GF-D8 (cell line): ENCODE data around the gene KCND3.

Source experiments
- DNase-seq: peaks from one replicate; lab custom pipeline; 2025; lab: John Stamatoyannopoulos, UW

Gene KCND3

DNA sequence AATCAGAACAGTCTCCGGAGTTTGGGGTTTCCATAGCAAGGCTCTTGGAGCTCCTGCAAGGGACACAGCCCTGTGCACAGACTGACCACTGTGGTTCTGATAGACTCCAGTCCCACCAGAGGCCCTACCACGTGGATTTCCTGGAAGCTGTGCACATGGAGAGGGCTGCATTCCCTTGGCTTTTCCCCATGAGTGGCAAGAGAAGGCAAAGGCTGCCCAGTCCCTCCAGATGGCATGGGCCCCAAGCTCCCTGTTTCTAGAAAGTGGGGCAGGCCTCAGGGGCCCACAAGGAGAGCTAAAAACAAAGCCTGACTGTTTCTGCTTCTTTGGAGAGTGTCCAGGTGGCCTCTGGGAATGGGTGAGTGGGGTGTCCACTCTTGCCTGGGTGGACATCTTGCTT is 146.3 kb downstream of the KCND3 start:
- no peak for DNase-seq

DNA sequence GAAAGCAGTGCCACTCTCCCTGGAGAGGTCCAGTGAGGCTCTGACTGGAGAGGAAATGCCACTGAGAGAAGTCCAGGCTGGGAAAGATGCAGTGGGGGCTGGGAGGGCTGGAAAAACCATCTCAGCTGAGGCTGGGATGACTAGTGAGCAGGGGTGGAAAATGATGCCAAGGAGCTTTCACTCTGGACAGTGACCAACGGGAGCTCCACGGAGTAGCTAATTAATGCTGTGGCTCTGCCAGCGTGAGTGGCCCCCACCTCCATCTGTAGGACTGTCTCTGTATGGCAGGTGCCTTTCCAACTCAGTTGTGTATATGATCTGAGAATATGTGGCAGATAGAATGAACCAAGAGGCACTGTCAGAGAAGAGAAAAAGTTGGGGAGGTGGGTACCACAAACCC is 147.1 kb downstream of the KCND3 start:
- DNase-seq, result no peak

DNA sequence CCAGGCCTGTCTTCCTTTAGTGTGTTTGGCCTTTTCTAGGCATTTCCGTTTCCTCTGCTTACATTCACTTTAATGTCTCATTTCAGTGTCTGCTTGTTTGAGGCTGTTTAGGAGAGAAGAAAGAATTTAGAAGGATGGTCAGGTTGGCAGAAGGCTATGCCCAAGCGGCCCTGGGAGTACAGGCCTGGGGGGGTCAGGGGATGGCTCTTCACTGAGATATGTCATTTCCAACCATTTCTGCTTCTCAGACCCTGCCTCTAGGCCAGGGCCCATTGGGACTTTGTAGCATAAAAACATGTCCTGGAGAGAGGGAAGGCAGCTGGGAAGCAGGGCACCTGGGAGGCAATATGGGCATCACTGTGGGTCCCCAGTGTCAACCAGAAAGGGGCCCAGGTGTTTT is 147.7 kb downstream of the KCND3 start:
- DNase-seq, result no peak

DNA sequence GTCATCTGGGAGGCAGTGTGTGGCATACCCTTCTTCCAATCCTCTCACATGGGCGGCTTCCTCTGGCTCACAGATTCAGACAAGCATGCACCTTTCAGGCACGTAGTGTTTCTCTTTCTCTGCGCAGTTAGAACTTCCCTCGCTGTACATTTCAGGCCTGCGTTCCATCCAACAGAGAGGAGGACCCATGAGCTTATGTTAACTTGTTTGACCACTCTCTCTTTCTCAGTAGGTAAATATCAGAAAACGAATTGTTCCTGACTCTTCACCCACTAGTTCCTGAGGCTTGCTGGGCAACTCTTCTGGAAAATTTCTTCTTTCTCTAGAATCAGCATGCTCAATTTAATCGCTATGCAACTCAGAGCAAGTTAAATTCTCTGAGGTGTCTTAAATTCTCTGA is 148.3 kb downstream of the KCND3 start:
- no peak for DNase-seq

DNA sequence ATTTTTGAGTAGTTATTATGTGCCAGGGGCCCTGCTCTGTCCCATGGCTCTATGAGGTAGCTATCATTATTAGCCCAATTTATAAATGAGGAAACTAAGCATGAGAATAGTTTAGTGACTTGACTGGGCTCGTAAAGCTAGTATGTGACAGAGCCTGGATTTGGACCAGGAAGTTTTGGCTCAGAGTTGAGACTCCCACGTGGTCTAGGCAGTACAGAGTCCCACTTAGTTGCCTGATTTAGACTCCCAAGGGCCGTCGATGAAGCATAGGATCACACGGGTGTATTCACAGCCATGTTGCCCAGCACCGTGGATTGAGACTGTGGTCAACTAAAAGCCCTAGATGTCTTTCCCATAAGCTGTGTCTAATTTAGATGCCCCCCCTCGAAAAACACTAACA is 152.1 kb downstream of the KCND3 start:
- no peak for DNase-seq

DNA sequence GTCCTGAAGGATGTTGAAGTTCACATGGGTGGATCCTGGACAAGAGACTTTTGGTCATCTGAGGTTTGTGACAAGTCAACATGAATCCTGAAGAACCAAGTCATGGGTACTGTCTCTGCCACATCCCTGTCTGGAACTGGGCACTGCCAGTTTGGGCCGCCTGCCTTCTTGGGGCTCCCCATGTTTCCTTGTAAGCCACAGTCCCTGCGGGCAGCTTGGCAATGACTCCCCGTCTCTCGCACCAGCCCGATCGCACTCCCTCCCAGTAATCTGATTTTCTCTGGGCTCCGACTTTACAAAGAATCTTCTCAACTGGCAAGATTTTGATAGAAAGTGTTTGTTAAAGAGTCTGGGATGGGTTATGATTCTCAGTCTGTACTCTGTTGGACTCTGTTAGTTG is 153.4 kb downstream of the KCND3 start:
- no peak for DNase-seq

DNA sequence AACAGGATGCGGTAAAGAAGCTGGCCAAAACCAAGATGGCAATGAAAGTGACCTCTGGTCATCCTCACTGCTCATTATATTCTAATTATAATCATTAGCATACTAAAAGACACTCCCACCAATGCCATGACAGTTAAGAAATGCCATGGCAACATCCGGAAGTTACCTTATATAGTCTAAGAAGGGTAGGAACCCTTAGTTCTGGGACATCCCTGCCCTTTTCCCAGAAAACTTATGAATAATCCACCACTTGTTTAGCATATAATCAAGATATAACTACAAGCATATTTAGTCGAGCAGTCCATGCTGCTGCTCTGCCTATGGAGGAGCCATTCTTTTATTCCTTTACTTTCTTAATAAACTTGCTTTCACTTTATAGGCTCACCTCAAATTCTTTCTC is 154.0 kb downstream of the KCND3 start:
- no peak for DNase-seq

DNA sequence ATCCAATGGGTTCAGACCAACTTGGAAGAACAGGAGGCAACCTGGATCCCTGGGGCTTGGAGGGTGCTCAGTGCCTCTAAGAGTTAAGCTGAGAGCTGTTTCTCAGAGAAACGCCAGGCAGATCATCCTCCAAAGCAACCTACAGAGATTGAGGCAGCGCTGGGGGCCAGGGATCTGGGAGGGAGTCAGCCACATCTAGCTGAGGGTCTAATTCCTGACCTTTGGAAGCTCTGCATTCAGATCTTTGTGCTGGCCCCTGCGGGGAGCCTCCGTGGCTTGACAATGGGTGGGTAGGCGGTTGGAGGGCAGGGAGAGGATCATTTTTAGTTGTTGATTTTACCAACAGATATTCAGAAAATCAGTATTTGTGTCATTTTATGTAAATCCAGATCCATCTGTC is 154.5 kb downstream of the KCND3 start:
- no peak for DNase-seq

DNA sequence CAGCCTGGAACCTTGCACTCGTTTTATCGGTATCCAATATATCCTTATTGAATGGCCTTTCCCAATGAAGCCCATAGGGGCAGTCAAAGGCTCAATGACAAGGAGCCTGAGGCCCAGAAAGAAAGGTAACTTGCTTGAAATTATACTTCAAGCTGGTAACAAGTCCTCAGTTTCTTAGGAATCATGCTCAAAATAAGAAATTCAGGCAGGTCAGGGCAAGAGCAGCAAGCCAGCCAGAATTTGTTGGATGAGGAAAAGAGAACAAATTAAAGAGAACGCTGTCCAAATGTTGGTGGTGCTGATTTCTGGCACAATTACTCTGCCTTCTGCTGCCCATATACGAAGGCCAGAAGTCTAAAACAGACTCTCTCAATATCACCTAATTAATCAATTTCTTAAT is 156.1 kb downstream of the KCND3 start:
- DNase-seq, result no peak

DNA sequence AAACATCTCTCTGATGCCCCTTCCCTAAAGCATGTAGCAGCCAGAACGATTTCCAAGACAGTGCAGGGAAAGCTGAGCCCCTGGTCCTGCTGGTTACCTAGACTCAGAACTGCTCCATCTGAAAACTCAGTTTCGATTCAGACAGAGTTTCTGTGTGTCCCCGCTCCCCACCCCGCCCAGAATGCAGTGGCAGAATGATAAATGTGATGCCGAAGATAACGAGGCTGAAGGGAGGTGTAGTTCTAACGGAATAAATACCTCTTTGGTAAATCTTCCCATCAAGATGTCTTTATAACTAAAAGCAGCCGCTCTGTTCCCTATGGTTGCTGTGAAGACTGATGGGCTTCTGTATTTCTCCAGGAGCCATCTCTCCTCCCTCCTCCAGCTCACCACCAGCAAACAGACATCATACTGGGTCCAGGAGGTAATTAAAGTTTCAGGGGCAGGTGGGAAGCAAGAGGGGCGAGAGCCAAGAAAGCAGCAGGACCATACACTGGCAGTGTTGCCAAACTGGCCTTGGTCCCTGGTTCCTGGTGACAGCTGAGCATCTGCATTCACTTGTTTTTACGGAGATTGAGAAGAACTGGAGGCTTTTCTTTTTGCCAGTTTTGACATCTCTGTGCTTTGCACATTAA is 156.8 kb downstream of the KCND3 start:
- DNase-seq, result no peak

DNA sequence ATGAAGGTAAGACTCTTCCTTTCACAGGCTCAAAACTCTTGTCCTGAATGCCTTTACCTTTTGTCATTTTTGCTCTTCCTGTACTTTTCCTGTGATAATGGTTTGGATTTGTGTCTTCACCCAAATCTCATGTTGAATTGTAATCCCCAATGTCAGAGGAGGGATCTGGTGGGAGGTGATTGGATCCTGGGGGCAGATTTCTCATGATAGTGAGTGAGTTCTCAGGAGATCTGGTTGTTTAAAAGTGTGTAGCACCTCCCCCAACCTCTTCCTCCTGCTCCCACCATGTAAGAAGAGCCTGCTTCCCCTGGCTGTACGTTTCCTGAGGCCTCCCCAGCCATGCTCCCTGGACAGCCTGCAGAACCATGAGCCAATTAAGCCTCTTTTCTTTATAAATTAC is 158.3 kb downstream of the KCND3 start:
- no peak for DNase-seq

DNA sequence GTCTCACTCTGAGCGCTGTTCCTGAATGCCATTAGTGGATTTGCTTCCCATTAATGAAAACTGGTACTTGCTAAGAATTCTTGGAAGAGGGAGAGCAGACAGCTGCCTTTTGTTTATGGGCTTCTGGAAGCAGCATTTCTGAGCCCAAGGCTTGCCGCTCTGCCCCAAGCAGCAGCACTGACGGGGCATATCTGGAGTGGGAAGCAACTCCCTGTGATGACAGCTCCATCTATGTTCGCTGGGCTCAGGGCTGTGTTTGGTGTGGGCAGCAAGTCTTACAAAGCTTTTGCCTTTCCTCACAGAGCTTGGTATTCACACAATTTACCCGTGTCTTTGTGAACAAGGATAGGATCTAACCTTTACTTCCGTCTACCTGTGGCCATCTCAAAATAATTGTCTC is 161.5 kb downstream of the KCND3 start:
- DNase-seq, result no peak

DNA sequence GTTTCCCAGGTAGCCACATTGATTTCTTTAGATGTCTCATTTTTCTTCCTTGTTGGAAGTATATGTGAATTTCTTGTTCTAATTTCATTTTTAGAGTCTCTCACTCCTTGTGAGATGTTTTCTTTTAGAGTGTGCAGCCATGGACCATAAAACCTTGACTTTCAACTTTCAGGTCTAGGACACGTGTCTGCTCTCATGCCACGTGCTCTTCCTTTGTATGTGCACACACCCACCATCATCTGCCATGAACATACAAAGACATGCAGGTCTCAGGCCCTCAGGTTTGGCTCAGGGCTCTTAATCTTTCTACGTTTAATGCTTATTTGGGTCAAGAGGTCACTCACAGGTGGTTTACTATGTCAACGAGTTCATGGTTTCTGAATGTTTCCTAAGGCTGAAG is 163.2 kb downstream of the KCND3 start:
- no peak for DNase-seq

DNA sequence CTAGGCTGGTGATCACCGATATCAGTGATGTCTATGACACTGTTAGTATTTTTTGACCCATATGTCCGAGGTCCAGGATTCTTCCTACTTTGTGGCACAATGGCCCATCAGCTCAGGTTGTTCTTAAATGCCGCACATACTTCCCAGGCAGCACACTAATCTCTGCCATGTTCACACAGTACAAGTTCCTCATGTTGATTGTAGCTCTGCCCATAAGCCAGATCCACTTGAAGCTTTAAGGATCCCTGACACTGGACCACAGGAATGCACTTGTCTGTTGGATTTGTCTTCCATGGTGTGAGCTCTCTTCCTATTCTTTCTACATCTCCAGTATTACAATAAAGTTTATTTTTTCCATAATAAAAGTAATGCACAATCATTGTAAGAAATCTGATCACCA is 164.3 kb downstream of the KCND3 start:
- no peak for DNase-seq

DNA sequence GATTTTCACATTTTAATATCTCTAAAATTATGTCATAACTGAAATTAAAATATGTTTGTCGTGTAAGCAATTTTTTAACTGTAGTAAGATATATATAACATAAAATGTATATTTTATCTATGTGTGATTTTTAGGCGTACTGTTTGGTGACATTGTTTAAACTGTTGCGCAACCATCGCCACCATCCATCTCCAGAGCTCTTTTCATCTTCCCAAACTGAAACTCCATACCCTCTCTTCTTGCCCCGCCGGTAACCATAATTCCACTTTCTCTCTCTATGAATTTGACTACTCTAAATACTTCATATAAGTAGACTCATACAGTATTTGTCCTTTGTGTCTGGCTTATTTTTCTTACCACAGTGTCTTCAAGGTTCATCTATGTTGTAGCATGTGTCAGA is 167.3 kb downstream of the KCND3 start:
- DNase-seq, result no peak

DNA sequence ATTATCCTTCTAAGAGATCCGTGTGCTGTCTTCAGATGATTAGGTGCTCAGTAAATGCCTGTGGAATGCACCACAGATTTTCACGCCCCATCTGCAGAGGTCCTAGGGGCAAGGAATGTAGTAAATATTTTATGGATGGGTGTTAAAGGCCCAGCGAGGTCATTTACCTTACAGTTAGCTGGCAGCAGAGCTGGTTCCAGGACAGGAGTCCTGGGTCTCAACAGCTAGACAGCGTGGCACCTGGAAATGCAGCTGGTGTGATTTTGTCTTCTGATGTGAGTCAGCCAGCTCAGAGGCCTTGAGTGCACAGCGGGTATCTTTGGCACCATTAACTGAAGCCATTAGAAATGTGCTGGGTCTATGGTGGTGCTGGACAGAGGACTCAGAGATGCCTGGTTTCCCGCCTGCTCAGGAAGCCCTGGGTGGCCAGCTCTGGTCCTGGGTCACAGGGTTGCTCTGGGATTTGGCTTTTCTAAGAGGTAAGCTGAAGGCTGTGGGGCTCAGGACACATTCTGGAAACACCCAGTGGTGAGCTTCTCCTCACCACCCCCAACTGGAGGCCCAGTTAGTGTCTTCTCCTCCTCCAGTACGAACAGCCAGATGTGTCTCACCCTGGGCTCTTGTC is 168.2 kb downstream of the KCND3 start:
- no peak for DNase-seq

DNA sequence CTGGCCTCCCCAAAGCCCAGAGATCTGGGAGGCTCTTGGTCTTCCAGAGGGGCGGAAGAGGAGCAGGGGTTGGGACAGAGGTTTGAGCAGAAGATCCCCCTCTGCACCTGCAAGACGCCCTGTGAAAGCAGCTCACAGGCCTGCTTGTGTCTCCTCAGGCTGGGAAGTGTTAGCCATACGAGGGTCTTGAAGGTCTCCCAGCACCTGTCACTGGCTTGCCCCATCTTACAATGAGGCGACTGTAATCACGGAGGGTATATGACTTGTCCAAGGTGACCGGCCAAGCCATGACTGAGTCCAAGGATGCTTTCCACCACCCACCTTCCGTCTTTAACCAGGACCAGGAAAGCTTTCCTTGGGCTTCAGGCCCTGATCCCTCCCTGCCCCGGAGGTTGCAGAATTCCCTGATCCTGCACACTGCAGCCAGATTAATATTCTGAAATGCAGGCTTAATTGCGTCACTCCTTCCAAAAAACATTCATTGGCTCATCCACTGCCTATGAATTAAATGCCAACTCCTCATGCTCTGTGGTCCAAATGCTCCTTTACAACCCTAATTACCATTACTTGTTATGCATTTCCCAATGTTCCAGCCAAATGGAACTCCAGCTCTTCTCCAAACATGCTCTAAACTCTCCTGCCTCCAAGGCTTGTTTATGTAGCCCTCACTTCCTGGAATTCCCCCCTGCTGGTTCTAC is 169.8 kb downstream of the KCND3 start:
- no peak for DNase-seq

DNA sequence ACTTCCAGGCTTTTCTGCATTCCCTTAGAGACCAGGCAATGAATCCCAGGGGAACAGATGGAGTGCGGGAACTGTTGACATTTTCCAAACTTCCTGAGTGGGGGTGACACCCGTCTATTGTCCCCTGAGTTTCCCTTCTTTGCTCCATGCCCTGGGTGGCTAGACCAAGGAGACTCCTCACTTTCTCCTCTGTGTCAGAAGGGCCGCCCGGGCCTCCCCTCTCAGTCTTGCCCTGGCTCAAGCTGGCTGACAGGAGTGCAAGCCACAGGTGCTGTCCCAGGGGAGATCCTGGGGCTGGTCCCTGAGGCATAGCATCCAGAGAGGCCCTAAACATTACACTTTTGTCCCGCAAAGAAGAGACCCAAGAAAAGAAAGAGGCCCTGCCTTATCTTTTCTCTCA is 170.9 kb downstream of the KCND3 start:
- DNase-seq, result no peak

DNA sequence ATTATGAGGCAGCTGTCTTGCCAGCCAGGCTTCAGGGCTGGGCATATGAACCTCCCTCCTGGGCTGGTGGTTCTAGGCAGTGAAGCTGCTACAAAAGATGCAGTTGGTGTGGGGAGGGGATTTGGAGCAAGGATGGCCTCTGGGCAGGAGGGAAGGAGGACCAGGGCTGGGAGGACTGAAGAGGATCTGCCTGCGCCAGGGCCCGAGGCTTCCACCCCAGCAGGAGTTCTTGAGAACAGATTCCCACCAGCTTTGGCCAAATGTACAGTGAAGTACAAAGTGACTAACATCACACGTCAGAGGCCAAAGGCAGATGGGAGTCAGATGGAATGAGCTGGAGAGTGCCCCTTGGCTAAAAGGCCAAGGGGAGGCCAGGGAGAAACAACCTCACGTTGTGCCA is 171.4 kb downstream of the KCND3 start:
- no peak for DNase-seq

DNA sequence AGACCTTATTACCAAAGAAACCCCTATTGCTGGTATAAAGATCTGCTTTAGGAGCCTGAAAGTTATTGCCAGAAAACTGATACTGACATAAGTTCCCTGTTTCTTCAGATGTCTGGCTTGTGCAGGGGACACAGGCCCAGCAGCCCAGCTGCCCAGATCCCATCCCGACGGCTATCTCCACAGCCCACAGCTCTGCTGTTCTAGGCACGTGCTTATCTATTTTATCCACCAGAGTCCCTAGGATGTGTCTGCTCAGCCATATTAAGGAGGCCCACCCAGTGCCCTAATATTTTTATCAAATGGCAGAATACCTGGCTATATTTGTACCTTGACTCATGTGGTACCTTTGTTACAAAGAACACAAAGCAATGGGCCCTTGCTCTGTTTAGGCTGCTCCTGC is 174.8 kb downstream of the KCND3 start:
- DNase-seq, result no peak

DNA sequence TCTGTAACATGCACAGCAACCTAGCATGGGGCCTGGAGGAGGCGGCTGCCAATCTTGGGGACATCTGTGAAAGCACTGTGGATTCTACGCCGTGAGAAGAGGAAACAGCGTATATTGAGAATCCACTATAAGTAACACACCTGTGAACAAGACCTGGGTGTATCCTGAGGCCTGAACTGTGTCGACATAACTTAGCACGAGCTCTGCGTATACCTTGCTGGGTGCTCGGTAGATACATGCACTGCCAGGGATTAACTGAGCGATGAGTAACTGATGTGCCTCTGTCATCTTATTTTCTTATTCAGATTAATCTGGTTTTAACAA is 175.2 kb downstream of the KCND3 start:
- no peak for DNase-seq

DNA sequence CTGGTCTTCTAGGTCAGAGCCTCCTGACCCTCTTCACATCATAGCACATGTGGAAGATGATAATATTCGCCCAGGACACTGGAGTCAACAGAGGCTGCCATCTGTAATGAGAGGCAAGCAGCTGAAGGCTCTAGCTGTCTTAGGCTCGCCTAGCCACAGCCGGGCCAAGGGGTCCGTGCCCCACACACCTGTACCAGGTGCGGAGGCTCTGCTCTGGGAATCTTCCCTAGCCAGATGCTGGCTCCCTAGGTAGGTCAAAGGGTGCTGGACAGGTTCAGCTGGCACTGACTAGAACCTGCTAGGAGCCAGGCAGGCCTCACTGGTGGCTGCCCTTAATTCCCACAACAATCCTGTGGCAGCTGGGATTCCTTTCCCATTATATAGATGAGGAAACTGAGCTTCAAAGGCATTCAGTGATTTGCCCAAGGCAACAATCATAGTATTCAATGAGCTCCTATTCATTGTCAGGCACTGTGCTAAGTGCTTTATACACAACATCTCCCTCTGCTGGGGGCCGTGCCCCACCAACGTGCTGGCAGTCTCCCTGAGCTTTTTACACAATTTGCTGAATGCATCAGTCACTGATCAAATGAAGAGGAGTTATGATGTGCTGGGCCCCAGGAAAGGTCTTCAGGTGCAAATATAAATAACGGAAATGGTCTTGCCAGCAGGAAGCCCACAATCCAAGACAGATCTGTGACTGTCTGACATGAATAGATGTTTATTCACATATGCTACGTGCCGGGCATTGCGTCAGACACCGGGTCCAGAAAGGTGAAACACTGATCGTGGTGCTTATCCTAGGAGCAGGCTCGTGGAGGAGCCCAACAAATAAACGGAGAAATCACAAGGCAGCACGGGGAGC is 175.8 kb downstream of the KCND3 start:
- no peak for DNase-seq

DNA sequence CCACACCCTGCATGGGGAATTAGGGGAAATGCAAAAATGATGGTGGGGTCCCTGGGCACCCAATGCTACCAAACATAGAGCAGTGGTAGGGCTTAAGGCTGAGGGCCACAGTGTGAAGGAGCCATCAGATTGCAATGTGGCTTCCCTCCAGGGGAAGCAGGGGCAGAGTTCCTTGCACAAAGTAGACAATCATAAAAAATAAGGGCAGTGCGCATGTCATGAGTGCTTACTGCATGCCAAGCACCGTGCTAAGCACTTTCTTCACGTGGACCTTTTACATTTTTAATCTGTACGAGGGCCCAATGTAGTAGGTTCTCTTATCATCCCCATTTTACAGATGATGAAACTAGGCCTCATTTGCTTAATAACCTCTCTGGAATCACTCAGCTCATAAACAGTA is 177.2 kb downstream of the KCND3 start:
- DNase-seq, result no peak
